HG03159 (cell line): ENCODE data around the gene BBOX1.
"Not testable (repeated sequence)": the region's sequence is repeated elsewhere in the genome, so short reads cannot be mapped to it uniquely, and the experiment has no call there.

Experiments used
- ATAC-seq: cut with Tn5 transposase; IDR thresholded peaks from one replicate; pipeline ENCODE4 v1.9.1; 2021; ENCODE audit warnings: mild to moderate bottlenecking, moderate library complexity; ENCODE audit not compliant: unreplicated experiment

The BBOX1 gene

DNA sequence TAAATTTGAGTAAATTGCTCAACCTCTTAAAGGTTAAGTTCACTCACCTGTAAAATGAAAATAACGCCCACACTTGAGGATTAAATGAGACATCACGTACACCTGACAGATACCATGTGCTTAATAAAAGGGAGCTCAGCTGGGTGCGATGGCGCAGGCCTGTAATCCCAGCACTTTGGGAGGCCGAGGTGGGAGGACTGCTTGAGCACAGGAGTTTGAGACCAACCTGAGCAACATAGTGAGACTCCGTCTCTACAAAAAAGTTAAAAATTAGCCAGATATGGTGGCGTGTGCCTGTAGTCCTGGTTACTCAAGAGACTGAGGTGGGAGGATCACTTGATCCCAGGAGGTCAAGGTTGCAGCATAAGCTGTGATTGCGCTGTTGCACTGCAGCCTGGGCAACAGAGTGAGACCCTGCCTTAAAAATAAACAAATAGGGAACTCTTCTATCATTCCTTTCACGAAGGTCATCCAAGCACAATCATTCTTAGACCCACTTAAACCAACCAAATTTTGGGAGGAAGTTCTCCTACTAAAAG is 134.1 kb downstream of the BBOX1 start:
- ATAC-seq = no peak

DNA sequence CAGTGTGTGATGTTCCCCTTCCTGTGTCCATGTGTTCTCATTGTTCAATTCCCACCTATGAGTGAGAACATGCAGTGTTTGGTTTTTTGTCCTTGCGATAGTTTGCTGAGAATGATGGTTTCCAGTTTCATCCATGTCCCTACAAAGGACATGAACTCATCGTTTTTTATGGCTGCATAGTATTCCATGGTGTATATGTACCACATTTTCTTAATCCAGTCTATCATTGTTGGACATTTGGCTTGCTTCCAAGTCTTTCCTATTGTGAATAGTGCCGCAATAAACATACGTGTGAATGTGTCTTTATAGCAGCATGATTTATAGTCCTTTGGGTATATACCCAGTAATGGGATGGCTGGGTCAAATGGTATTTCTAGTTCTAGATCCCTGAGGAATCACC is 134.9 kb downstream of the BBOX1 start:
- ATAC-seq = not testable (repeated sequence)
